Testis (tissue), 2 donors: ENCODE measurements around the gene SLC25A34.

Experiments used
- POLR2A ChIP-seq: fragments of 450-650 bp; IDR thresholded peaks from one replicate; pipeline ENCODE4 v1.6.1; 2017; ENCODE audit warnings: antibody characterized with exemption, mild to moderate bottlenecking, moderate library complexity
- TF ChIP-seq, protein P1 (sequence below), 3 experiments: fragments of 450-650 bp in 2 of 3; fragments of 200-600 bp in 1 of 3; sonication (generic) in 1 of 3; IDR thresholded peaks; one replicate each; pipeline ENCODE4 v1.5.1; 2016 to 2019; ENCODE audit warnings: antibody characterized with exemption in 3 of 3, mild to moderate bottlenecking in 2 of 3, moderate library complexity in 1 of 3

DNA sequence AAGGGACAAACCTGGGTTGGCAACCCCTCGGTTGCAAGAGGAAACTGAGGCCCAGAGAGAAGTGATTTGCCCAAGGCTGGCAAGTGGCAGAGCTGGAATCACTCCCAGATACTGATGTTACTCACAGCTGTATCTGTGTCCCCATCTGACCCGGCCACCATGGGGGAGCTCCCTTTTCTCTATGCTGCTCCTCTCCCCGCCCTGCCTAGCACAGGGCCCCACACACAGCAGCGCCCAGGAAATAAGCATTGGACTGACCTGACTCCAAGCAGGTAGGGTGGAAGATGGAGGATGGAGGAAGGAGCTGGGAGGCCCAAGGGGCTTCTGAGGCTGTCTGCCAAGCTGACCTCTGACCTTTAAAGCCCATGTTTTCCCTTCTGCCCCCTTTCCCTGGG is 19.6 kb downstream of the SLC25A34 start:
- TF ChIP-seq POLR2A: no peak
- TF ChIP-seq, protein P1, sequence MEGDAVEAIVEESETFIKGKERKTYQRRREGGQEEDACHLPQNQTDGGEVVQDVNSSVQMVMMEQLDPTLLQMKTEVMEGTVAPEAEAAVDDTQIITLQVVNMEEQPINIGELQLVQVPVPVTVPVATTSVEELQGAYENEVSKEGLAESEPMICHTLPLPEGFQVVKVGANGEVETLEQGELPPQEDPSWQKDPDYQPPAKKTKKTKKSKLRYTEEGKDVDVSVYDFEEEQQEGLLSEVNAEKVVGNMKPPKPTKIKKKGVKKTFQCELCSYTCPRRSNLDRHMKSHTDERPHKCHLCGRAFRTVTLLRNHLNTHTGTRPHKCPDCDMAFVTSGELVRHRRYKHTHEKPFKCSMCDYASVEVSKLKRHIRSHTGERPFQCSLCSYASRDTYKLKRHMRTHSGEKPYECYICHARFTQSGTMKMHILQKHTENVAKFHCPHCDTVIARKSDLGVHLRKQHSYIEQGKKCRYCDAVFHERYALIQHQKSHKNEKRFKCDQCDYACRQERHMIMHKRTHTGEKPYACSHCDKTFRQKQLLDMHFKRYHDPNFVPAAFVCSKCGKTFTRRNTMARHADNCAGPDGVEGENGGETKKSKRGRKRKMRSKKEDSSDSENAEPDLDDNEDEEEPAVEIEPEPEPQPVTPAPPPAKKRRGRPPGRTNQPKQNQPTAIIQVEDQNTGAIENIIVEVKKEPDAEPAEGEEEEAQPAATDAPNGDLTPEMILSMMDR (IDR thresholded peaks at IDR 0.05): no peak
